ENCODE measurements around the gene DTWD2.
"Not testable (repeated sequence)": the region's sequence is repeated elsewhere in the genome, so short reads cannot be mapped to it uniquely, and the experiment has no call there.

Gene DTWD2, protein sequence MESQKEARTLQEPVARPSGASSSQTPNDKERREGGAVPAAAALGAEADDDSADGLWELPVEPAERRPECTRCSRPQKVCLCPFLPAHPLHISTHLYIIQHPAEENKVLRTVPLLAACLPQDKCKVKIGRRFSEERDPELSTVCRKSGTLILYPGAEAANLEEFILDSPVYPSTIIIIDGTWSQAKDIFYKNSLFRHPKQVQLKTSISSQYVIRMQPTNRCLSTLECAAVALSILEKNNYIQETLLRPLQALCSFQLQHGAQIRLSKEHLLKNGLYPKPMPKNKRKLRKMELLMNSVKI

GRCh38 chr5:118987988-118988865 lies at the start of gene DTWD2:
Gene DTWD2 (minus strand): TSS chr5:118988547. CDS start chr5:118988511, 36 bp downstream.
- DNase-seq: peak; percentile 96

GRCh38 chr5:119037496-119038215 lies 49.3 kb upstream of the DTWD2 start:
- no peak for DNase-seq

GRCh38 chr5:119036101-119036762 lies 47.9 kb upstream of the DTWD2 start:
- no peak for DNase-seq

GRCh38 chr5:119033135-119033534 lies 44.8 kb upstream of the DTWD2 start:
- DNase-seq: no peak

DNA sequence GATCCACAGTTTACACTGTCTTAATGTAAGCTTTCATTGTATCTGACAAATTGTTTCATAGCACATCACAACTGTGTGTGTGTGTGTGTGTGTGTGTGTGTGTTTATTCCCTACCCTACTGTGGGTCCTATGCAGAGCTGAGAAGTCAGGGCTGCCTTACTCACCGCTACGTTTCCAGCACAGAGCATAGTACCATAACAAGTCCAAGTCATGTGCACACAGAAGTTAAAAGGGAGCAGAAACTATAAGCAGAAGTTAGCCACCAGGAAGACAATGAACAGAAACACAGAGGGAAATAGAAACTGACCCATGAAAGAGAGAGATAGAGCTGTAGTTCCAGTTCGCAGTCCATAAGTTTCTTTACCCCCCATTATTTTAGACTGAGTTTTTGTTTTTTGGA lies 44.3 kb upstream of the DTWD2 start:
- no peak for DNase-seq

GRCh38 chr5:119031905-119032304 lies 43.6 kb upstream of the DTWD2 start:
- DNase-seq: peak; percentile 47

GRCh38 chr5:119031011-119031886 lies 42.9 kb upstream of the DTWD2 start:
- no peak for DNase-seq

GRCh38 chr5:119028575-119028974 lies 40.2 kb upstream of the DTWD2 start:
- DNase-seq: no peak

- DNase-seq: no peak
These were observed 34.4 kb upstream of the DTWD2 start for GRCh38 chr5:119022773-119023172.

GRCh38 chr5:119022017-119022745 lies 33.8 kb upstream of the DTWD2 start:
- no peak for DNase-seq

DNA sequence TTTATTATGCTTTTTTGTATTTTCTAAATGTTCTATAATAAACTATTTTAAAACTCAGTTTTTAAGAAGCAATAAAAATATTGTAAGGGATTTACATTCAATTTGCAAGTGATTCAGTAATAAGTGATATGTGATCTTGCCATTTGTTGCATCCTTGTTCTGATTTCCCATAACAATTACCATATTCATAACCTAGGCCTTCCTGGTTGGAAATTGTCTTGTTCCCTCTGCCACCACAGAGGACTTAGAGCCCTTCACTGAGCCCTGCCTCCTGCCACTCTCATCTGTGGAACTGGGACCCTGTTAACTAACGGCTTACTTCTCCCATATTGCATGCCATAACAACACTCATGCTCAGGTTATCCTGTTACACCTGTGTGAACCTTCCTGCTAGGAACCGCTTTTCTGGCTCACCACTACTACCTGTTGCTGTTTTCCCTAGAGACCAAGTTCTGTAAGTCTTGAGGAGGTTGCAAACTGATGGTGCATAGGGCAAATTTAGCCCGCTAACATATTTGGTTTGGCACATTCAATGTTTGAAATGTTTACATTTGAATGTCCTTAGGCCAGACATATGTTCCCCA lies 32.9 kb upstream of the DTWD2 start:
- no peak for DNase-seq

DNA sequence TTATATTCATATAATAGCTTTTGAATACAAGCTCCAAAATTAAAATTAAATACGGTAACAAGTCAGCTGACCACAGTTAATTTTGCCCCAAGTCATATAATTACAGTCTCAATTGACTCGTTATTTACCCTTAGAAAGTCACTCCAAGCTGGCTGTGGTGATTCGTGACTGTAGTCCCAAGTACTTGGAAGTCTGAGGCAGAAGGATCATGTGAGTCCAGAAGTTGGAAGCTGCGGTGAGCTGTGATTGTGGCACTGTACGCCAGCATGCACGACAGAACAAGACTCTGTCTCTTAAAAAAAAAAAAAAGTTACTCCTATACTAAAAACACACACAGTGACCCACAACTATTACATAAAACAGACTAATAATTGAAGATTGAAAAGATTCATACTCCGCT lies 31.6 kb upstream of the DTWD2 start:
- DNase-seq: no peak

DNA sequence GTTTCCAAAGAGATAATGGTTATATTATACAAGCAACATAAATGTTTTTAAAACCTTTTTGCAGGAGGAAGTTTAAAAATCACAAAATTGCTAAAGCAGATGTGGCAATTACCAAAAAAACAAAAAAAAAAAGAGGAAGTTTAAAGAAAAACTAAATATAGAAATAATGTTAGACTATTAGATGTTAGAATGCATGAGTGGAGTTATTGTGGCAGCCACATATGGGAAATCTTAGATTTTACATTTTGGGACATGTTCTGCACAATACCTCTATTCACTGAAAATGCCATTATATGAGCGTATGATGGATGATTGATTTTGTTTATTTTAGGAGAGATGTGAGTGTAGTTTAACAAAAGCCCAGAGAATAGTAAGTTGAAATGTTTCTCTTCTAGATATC lies 31.2 kb upstream of the DTWD2 start:
- no peak for DNase-seq

GRCh38 chr5:119017994-119018393 lies 29.6 kb upstream of the DTWD2 start:
- no peak for DNase-seq

DNA sequence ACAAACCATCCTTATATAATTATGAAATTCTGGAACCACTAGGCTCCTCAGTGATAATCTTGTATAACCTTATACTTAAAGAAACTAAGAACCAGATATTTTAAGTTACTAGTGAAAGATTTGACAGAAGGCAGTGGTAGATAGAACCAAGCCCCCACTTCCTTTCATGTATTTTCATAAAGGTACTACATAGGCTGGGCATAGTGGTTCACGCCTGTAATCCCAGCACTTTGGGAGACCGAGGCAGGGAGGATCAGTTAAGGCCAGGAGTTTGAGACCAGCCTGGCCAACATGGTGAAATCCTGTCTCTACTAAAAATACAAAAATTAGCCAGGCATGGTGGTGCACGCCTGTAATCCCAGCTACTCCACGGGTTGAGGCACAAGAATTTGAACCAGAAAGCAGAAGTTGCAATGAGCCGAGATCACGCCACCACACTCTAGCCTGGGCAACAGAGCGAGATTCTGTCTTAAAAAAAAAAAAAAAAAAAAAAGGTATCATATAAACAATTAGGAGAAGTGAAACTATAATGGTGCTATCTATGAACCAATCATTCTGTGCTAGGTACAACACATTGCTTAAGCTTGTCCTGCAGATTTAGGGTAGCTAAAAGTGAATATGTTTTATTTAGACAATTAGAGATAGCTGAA lies 27.9 kb upstream of the DTWD2 start:
- no peak for DNase-seq

DNA sequence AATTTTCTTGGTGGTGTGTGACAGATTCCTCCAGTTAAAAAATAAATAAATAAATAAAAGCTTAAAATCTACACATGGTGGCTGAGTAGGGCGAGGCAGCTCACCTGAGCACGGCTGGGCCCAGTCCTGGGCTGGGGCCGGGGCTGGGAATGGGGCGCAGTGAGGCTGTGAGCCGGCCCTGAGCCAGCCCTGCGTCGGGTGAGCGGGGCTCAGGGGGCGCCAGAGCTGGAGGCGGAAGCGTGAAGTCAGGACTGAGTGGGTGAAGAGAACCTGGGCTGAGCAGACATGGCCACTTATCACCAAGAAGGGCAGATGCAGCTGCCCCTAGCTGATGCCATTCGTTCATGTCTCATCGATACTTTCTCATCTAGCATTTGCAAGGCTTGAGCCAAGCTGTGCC lies 22.8 kb upstream of the DTWD2 start:
- DNase-seq: no peak

GRCh38 chr5:119010206-119010605 lies 21.9 kb upstream of the DTWD2 start:
- DNase-seq: no peak

GRCh38 chr5:119009131-119009530 lies 20.8 kb upstream of the DTWD2 start:
- no peak for DNase-seq

DNA sequence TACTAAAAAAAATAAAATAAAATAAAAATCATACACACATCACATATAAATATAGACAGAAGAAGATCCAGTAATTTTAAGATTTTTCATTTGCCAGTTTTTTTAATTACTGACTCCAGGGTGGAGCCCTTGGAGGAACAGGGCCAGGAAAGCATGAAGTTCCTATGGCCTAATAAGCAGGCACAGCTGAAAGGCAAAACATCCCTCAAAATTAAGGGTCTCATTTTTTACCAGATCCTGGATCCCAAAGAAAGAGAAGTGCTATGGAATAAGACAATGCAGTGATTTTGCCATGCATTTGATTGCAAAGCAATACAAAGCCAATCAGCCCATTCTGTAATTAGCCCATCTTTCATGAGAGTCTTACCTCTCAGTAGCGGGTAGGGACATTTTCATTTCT lies 11.3 kb upstream of the DTWD2 start:
- DNase-seq: no peak

DNA sequence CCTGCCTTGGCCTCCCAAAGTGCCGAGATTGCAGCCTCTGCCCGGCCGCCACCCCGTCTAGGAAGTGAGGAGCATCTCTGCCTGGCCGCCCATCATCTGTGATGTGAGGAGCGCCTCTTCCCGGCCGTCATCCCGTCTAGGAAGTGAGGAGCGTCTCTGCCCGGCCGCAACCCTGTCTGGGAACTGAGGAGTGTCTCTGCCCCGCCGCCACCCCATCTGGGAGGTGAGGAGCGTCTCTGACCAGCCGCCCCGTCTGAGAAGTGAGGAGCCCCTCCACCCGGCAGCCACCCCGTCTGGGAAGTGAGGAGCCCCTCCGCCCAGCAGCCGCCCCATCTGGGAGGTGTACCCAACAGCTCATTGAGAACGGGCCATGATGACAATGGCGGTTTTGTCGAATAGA lies 10.5 kb upstream of the DTWD2 start:
- not testable (repeated sequence) for DNase-seq
